Activated naive CD4-positive, alpha-beta T cell treated with anti-CD3 and anti-CD28 coated beads, Interleukin-2, amount 10 ng/mL, durations not matched to agents 5 hours and 36 hours (primary cell): ENCODE measurements around the gene ARPP19. TPM values are rescaled to one million over a fixed set of nuclear protein-coding genes. Genes with fewer than 3 reads are reported as not detected.

Source experiments
- total RNA-seq, 2 experiments: library from RNA; stranded (reverse); gene quantifications; one replicate each; pipeline ENCODE4 v1.2.3, GENCODE V29; 2021

Gene ARPP19, protein sequence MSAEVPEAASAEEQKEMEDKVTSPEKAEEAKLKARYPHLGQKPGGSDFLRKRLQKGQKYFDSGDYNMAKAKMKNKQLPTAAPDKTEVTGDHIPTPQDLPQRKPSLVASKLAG
- total RNA-seq: 100 to 1,000 TPM; 136 to 147 TPM

GRCh38 chr15:52568601-52569585 is at the start of gene ARPP19:
Gene ARPP19 (minus strand): TSS chr15:52569030. CDS start chr15:52568892, 138 bp downstream.

DNA sequence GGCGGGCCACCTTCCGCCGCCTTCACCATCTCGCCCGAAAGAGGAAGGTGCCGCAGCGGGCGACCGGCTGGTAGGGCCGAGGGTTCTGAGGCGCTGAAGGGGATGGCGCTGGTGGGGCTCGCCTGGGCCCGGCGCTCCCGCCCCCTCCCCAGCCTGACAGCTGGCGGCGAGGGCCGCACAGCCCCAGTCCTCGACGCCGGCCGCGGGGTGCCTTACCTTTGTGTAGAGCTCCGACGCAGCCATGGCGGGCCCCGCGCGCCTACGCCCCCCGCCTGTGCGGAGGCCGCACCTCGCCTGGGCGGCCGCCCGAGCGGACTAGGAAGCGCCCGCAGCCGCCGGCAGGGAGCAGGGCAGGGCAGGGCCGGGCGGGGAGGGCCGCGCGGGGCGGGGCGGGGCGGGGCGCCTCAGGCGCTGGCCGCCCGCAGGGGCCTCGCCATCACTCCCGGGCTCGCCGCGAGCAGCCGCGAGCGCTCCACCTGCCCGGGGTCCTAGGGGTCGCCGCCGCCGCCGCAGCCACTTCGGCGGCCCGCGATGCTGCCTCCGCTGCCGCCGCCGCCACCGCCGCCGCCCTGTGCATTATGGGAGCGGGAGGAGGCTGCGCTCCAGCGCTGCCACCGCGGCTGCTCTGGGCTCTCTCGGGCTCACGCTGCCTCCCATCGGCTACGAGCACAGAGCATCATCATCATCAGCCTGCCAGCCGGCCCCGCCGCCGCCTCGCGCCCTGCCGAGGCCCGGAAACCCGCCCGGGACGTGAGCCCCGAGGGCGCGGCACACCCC is 40.1 kb downstream of the ARPP19 start, which contains the start of gene MYO5A:
Gene MYO5A (minus strand): TSS at position 317 of the 777 bp plus-strand sequence. CDS start 74 bp downstream, at position 243.

Other genes with a start within 250 kb of the ARPP19 start
- gene MYO5A, start 40.1 kb downstream of the ARPP19 start, total RNA-seq: 10 to 100 TPM; 23.8 to 25.5 TPM
- gene ATOSA, start 110.4 kb upstream of the ARPP19 start, total RNA-seq: 10 to 100 TPM; 45.0 to 45.4 TPM
- gene ONECUT1, start 221.3 kb upstream of the ARPP19 start, total RNA-seq: not detected